ENCODE measurements around the gene LAMB4. TPM values are rescaled to one million over a fixed set of nuclear protein-coding genes. Genes with fewer than 3 reads are reported as not detected.

LAMB4 gene
- total and polyA plus RNA-seq, 2 of the 4 experiments (the other 2 are of a cell fraction): 0.12 to 0.18 TPM

DNA sequence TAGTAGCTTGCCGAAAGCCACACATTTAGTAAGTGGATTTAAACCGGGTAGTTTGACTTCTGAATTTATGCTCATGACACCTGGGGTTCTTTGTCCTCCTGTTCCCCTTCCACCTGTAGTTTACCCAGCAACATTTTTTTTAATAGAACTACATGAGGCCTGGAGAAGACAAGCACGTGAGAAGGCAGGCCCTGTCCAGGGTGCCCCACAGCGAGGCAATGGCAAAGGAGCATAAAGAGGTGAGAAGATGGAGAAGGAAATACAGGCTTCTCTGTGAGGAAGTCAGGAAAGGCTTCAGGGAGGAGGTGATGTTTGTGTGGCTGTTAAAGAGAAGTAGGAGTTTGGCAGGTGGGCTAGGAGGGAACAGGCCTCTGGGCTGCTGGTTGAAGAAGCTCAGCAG is 76.9 kb downstream of the LAMB4 start:
- H3K4ac ChIP-seq (ENCODE audit: low read depth, low read length): no peak overlapping the region
- no peak overlapping the region for H3K23ac ChIP-seq (ENCODE audit: low read depth, low read length)
- H3K9me3 ChIP-seq (ENCODE audit: control insufficient read depth, insufficient read depth, low read length): no peaks in the 10 kb centered on the region
- H2BK5ac ChIP-seq (ENCODE audit: low read depth, low read length, poor library complexity, severe bottlenecking): no peak overlapping the region
- ATAC-seq (ENCODE audit: low read depth) (no peak), DNase-seq (no peak)
- H3K4me2 ChIP-seq (ENCODE audit: low read depth, low read length): no peak overlapping the region
- H2AFZ ChIP-seq (replicated peaks; ENCODE audit: low read length, poor library complexity): no peak overlapping the region
- H4K8ac ChIP-seq (ENCODE audit: low read depth in 2 of 2, low read length in 2 of 2): no peak overlapping the region
- H4K20me1 ChIP-seq (ENCODE audit: insufficient read depth, low read length): no peaks in the 10 kb centered on the region
- TF ChIP-seq BHLHE40 (IDR thresholded peaks at IDR 0.05; ENCODE audit: low read depth, low read length): no peak
- H2BK20ac ChIP-seq (ENCODE audit: low read depth, low read length): no peak overlapping the region; the same call in 1 of the 2 replicates
- H3K18ac ChIP-seq (ENCODE audit: low read depth, low read length): no peak overlapping the region
- H3K9me1 ChIP-seq (ENCODE audit: insufficient read depth, low read length): no peaks in the 10 kb centered on the region
- no peak overlapping the region for H2BK120ac ChIP-seq (ENCODE audit: low read depth, low read length)
- H3K4me1 ChIP-seq (ENCODE audit: control insufficient read depth, insufficient read depth, low read length): 0 out of 2 replicates have a peak, but pooled peaks cover 2% of the 10 kb centered on the region
- H3K14ac ChIP-seq (replicated peaks; ENCODE audit: low read depth, low read length): no peak overlapping the region
- BruUV-seq (replicated peaks): no TSS peak
- POLR2A ChIA-PET (ENCODE audit: unreplicated experiment): no interaction called here
- 100% methylated on average over 1 of the region's 4 CpGs; no CpG with 5 or more reads in 1 of the 2 experiments for WGBS, 2 experiments (ENCODE audit: extremely low coverage in 2 of 2, insufficient read length in 1 of 2)
- no peak overlapping the region for H2BK15ac ChIP-seq (ENCODE audit: low read depth, low read length)
- no peak overlapping the region for H3K9ac ChIP-seq (ENCODE audit: low read depth, low read length)
- no peak overlapping the region for H3K56ac ChIP-seq (ENCODE audit: extremely low read depth, insufficient read depth, low read length)
- H4K91ac ChIP-seq (ENCODE audit: insufficient read depth, low read depth, low read length): no peak overlapping the region
- intact Hi-C loops (cut with micrococcal nuclease) (no loop called here), dilution Hi-C loops (cut with HindIII; ENCODE audit: low sequenced_read_pairs, unreplicated experiment) (no loop called here), in situ Hi-C loops (cut with MboI; ENCODE audit: low sequenced_read_pairs) (no loop called here)
- H3K4me3 ChIP-seq (ENCODE audit: insufficient read depth, low read depth, low read length): no peak overlapping the region
- no peaks in the 10 kb centered on the region for H3K79me1 ChIP-seq (ENCODE audit: low read depth in 1 of 2, low read length in 2 of 2)
- H3K27me3 ChIP-seq (ENCODE audit: control insufficient read depth, insufficient read depth, low read length): no peaks in the 10 kb centered on the region
- no peak overlapping the region for H2AK5ac ChIP-seq (ENCODE audit: low read depth, low read length)
- CTCF ChIA-PET: no interaction called here
- no peak overlapping the region for H3K27ac ChIP-seq (ENCODE audit: insufficient read depth, low read length)
- no peak overlapping the region for H2AK9ac ChIP-seq (replicated peaks; ENCODE audit: low read depth, low read length, poor library complexity)
- no peak overlapping the region for H4K5ac ChIP-seq (ENCODE audit: low read depth, low read length)
- H3K36me3 ChIP-seq (ENCODE audit: control insufficient read depth, insufficient read depth, low read length): no peaks in the 10 kb centered on the region
